ENCODE measurements around the gene CDH4. TPM values are rescaled to one million over a fixed set of nuclear protein-coding genes. Genes with fewer than 3 reads are reported as not detected.
"Not testable (repeated sequence)": the region's sequence is repeated elsewhere in the genome, so short reads cannot be mapped to it uniquely, and the experiment has no call there.

The CDH4 gene
- polyA plus RNA-seq, 2 donors, result 0.02 to 0.05 TPM

DNA sequence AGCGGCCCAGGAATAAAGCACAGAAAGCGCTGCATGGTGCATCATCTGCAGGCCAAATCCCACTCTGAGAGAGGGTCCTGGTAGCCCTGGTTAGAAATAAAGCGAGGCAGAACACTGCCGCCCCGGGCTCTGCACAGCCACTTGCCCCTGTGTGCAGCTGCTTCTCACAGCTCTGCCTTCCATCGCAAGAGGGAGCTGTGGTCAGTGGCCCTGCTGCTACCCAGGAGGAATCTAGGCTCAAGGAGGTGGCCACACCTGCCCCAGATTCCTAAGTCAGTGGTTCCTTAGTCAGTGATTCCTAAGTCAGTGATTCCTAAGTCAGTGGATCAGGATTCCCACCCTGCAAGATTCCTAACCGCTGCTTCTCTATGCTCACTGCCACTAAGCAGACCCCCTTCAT, 8.8 kb downstream of the CDH4 start:
- Histone ChIP-seq H3K27me3 (ENCODE audit: control insufficient read depth in 1 of 2, insufficient read depth in 2 of 2, low read length in 2 of 2) (no peaks in the 10 kb centered on the region), H3K9me3 (ENCODE audit: control insufficient read depth in 2 of 2, insufficient read depth in 1 of 2, low read depth in 1 of 2, low read length in 1 of 2) (peaks cover 0 to 2% of the 10 kb centered on the region in 2 donors)
- WGBS, 2 donors, result 76% methylated on average over 7 of the region's 7 CpGs

DNA sequence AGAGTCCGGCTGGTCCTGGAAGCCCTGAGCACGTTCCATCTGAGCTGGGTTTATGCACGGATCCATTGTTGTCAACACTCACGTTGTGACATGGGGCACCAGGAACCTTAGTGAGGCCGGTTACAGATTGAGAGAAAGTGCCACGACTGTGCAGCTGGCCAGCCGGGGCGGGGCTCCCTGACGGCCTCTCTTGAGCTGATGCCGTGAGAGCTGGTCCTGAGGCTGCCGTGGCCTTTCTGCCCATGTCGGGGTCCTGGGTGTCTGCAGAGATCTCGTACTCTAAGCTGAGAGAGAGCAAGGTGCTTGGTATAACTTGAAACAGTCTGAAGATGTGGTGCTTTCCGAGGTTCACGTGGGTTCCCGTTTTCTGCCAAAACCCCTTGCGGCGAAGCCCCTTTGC, 10.0 kb downstream of the CDH4 start:
- H3K36me3 ChIP-seq (ENCODE audit: control insufficient read depth in 2 of 2, insufficient read depth in 2 of 2, low read length in 1 of 2), result no peaks in the 10 kb centered on the region
- H3K27me3 ChIP-seq (ENCODE audit: control insufficient read depth in 1 of 2, insufficient read depth in 2 of 2, low read length in 2 of 2), result peaks cover 0 to 3% of the 10 kb centered on the region in 2 donors
- no peak overlapping the region for H3K4me3 ChIP-seq (ENCODE audit: low read depth in 1 of 2, low read length in 2 of 2)

More for the DNA sequence above, 8.8 kb downstream of the CDH4 start:
- H3K27ac ChIP-seq (ENCODE audit: low read depth in 2 of 2, low read length in 1 of 2), result no peak overlapping the region
- no peaks in the 10 kb centered on the region for H3K36me3 ChIP-seq (ENCODE audit: control insufficient read depth in 2 of 2, insufficient read depth in 2 of 2, low read length in 1 of 2)
- no peak overlapping the region for H3K4me3 ChIP-seq (ENCODE audit: low read depth in 1 of 2, low read length in 2 of 2)
- no peaks in the 10 kb centered on the region for H3K4me1 ChIP-seq (ENCODE audit: control insufficient read depth in 2 of 2, insufficient read depth in 2 of 2, low read length in 1 of 2)

DNA sequence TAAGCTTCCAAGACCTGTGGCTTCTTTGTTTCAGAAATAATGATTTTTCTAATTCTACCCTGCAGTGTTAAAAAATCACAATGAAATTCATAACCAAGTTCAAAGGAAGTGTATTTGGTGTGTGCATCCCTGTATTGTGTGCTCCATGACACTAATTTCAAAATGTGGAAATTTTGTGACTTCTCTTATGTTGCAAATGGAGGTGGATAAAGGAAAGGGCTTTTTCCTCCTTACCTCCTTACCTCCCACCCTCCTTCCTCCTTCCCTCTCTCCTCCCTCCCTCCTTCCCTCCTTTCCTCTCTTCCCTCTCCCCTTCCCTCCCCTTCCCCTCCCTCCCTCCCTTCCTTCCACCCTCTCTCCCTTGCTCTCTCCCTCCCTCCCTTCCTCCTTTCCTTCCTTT, 10.5 kb downstream of the CDH4 start:
- Histone ChIP-seq H3K27ac (ENCODE audit: low read depth in 2 of 2, low read length in 1 of 2) (no peak overlapping the region), H3K4me3 (ENCODE audit: low read depth in 1 of 2, low read length in 2 of 2) (no peak overlapping the region), H3K4me1 (ENCODE audit: control insufficient read depth in 2 of 2, insufficient read depth in 2 of 2, low read length in 1 of 2) (no peaks in the 10 kb centered on the region), H3K36me3 (ENCODE audit: control insufficient read depth in 2 of 2, insufficient read depth in 2 of 2, low read length in 1 of 2) (no peaks in the 10 kb centered on the region), H3K9me3 (ENCODE audit: control insufficient read depth in 2 of 2, insufficient read depth in 1 of 2, low read depth in 1 of 2, low read length in 1 of 2) (peaks cover 0 to 2% of the 10 kb centered on the region in 2 donors), H3K27me3 (ENCODE audit: control insufficient read depth in 1 of 2, insufficient read depth in 2 of 2, low read length in 2 of 2) (peaks cover 0 to 3% of the 10 kb centered on the region in 2 donors)

More for the DNA sequence above, 10.0 kb downstream of the CDH4 start:
- Histone ChIP-seq H3K27ac (ENCODE audit: low read depth in 2 of 2, low read length in 1 of 2) (no peak overlapping the region), H3K4me1 (ENCODE audit: control insufficient read depth in 2 of 2, insufficient read depth in 2 of 2, low read length in 1 of 2) (no peaks in the 10 kb centered on the region), H3K9me3 (ENCODE audit: control insufficient read depth in 2 of 2, insufficient read depth in 1 of 2, low read depth in 1 of 2, low read length in 1 of 2) (peaks cover 0 to 2% of the 10 kb centered on the region in 2 donors)
- 83 to 87% methylated on average over 18 of the region's 18 CpGs for WGBS, 2 donors

DNA sequence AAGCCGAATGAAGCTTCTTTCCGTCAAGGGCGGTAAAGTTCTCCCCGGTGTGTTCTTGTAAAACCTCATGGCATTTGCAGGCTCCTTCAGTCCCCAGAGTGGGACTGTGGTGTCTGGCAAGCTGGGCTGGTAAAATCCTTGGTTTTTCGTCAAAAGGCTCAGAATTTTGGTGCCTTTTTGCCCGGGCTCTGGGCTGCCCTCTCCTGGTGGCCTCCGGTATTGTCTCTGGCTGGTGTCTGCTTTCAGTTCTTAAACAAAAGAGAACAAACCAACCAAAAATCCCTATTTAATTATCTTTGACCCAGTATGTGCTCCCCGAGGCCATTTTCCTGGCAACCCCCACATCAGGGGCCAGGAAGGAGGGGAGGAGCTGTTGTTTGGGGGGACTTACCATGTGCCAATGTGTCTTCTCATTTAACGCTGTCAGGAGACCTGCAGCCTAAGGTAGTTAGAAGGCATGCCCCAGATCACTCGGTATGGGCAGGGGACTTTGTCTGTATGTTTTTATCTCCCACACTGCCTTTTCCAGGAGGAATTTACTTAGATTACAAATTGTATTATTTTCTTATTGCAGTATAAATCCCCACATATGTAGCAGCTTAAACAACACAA, 11.1 kb downstream of the CDH4 start:
- no peaks in the 10 kb centered on the region for H3K36me3 ChIP-seq (ENCODE audit: control insufficient read depth in 2 of 2, insufficient read depth in 2 of 2, low read length in 1 of 2)
- no peak overlapping the region for H3K27ac ChIP-seq (ENCODE audit: low read depth in 2 of 2, low read length in 1 of 2)
- no peak overlapping the region for H3K4me3 ChIP-seq (ENCODE audit: low read depth in 1 of 2, low read length in 2 of 2)
- H3K9me3 ChIP-seq (ENCODE audit: control insufficient read depth in 2 of 2, insufficient read depth in 1 of 2, low read depth in 1 of 2, low read length in 1 of 2), result peaks cover 0 to 2% of the 10 kb centered on the region in 2 donors
- WGBS, 2 donors, result 37 to 43% methylated on average over 10 of the region's 10 CpGs
- peaks cover 0 to 3% of the 10 kb centered on the region in 2 donors for H3K27me3 ChIP-seq (ENCODE audit: control insufficient read depth in 1 of 2, insufficient read depth in 2 of 2, low read length in 2 of 2)
- H3K4me1 ChIP-seq (ENCODE audit: control insufficient read depth in 2 of 2, insufficient read depth in 2 of 2, low read length in 1 of 2), result no peaks in the 10 kb centered on the region

DNA sequence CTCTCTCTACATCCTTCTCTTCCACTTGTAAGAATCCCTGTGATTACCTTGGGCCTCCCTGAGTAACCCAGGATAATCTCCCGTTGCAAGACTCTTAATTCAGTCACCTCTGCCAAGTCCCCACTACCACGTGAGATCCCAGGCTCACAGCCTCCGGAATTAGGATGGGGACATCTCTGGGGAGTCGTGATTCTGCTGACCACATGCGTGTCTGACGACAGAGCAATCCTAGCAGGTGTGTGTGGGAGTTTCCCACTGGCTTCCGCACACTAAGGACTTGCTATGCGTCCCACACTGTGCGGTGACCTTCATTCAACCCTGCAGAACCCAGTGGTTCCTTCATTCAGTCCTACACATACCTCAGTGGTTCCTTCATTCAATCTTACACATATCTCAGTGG, 11.9 kb downstream of the CDH4 start:
- peaks cover 0 to 3% of the 10 kb centered on the region in 2 donors for H3K27me3 ChIP-seq (ENCODE audit: control insufficient read depth in 1 of 2, insufficient read depth in 2 of 2, low read length in 2 of 2)
- WGBS, 2 donors, result 86% methylated on average over 9 of the region's 9 CpGs
- no peaks in the 10 kb centered on the region for H3K36me3 ChIP-seq (ENCODE audit: control insufficient read depth in 2 of 2, insufficient read depth in 2 of 2, low read length in 1 of 2)
- H3K9me3 ChIP-seq (ENCODE audit: control insufficient read depth in 2 of 2, insufficient read depth in 1 of 2, low read depth in 1 of 2, low read length in 1 of 2), result peaks cover 2 to 3% of the 10 kb centered on the region in 2 donors
- no peak overlapping the region for H3K27ac ChIP-seq (ENCODE audit: low read depth in 2 of 2, low read length in 1 of 2)
- no peak overlapping the region for H3K4me3 ChIP-seq (ENCODE audit: low read depth in 1 of 2, low read length in 2 of 2)
- H3K4me1 ChIP-seq (ENCODE audit: control insufficient read depth in 2 of 2, insufficient read depth in 2 of 2, low read length in 1 of 2), result no peaks in the 10 kb centered on the region

DNA sequence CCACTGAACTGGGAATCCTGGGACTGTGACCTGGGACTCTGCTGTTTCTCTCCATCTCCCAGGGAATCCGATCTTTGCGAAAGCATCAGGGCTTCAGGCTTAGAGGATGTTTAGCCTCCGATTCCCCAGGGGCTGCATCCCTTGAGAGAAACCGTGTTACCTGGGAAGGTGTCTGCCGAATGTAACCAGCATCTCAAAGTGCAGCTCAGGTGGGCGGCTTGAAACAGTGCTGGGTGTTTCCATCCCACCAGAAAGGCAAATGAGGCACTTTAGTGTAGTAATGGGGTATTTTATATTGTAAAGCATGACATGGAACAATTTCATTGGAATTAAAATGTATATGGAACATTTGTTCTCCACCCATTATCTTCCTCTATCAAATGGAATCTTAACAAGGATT, 15.2 kb downstream of the CDH4 start:
- Histone ChIP-seq H3K4me1 (ENCODE audit: control insufficient read depth in 2 of 2, insufficient read depth in 2 of 2, low read length in 1 of 2) (no peaks in the 10 kb centered on the region), H3K27ac (ENCODE audit: low read depth in 2 of 2, low read length in 1 of 2) (no peak overlapping the region), H3K9me3 (ENCODE audit: control insufficient read depth in 2 of 2, insufficient read depth in 1 of 2, low read depth in 1 of 2, low read length in 1 of 2) (peaks cover 2 to 4% of the 10 kb centered on the region in 2 donors), H3K36me3 (ENCODE audit: control insufficient read depth in 2 of 2, insufficient read depth in 2 of 2, low read length in 1 of 2) (no peaks in the 10 kb centered on the region), H3K27me3 (ENCODE audit: control insufficient read depth in 1 of 2, insufficient read depth in 2 of 2, low read length in 2 of 2) (peaks cover 0 to 3% of the 10 kb centered on the region in 2 donors), H3K4me3 (ENCODE audit: low read depth in 1 of 2, low read length in 2 of 2) (no peak overlapping the region)
- 84 to 88% methylated on average over 6 of the region's 6 CpGs for WGBS, 2 donors

DNA sequence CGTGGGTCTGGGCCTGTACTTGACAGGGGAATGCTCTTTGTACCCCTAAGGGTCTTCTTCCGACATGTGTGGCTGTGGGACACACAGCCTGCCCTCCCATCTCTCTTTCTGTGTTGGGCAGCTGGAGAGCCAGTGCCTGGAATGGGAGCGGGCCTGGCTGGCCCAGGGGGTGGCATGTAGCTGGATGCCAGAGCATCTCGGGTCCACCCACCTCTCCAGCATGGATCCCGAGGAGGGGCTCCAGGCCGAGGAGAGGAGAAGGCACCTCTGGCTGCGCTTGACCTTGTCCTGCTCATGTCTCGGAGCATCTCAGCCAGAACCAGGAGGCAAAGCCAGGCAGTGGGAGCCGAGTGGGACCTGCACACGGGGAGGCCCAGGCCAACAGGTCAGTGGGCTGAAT, 16.0 kb downstream of the CDH4 start:
- Histone ChIP-seq H3K27ac (ENCODE audit: low read depth in 2 of 2, low read length in 1 of 2) (no peak overlapping the region), H3K9me3 (ENCODE audit: control insufficient read depth in 2 of 2, insufficient read depth in 1 of 2, low read depth in 1 of 2, low read length in 1 of 2) (peaks cover 2 to 4% of the 10 kb centered on the region in 2 donors), H3K27me3 (ENCODE audit: control insufficient read depth in 1 of 2, insufficient read depth in 2 of 2, low read length in 2 of 2) (peaks cover 0 to 3% of the 10 kb centered on the region in 2 donors), H3K36me3 (ENCODE audit: control insufficient read depth in 2 of 2, insufficient read depth in 2 of 2, low read length in 1 of 2) (no peaks in the 10 kb centered on the region), H3K4me1 (ENCODE audit: control insufficient read depth in 2 of 2, insufficient read depth in 2 of 2, low read length in 1 of 2) (no peaks in the 10 kb centered on the region), H3K4me3 (ENCODE audit: low read depth in 1 of 2, low read length in 2 of 2) (no peak overlapping the region)
- 81 to 86% methylated on average over 10 of the region's 10 CpGs for WGBS, 2 donors

DNA sequence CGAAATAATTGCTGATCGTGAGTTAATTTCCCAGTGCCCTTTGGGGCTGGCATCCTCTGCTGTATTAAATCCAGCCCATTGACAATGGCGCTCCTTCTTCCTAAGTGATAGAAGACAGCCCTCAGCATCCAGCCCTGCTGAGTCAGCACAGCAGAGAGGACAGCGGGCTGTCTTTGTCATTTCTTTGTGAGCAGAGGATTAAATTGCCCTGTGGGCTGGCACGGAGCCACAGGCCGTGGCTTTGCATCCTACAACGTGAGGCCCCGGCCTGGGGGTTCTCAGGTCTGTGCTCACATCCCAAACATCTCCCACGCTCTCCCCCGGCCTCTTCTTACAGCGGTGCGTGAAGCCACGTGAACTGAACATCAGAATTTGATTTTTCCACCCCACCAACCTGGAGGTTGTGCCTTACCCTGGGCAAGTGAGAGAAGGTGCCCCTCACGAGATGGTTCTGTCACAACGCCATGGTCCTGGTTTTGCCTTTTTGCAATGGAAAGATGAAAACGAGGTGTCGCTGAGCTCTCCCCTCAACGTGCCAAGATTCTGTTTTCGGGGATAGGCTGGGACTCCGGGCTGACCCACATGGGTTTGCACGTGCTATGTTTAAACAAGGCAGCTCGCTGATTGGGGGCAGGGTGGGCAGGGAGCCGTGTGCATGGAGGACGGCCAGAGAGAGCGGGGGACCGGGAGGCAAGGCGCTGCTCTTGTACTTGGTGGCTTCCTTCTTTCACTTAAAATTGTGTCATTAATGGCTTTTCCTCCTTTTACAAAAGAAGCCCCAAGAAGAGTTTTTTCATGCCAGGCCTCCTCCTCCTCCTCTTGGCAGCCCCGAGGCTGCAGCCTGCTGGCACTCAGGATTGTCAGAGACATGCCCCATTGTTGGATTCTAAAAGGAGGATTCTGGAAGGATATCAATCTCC, 19.5 kb downstream of the CDH4 start:
- 33 to 38% methylated on average over 28 of the region's 28 CpGs for whole genome bisulfite sequencing, 2 donors
- no peak overlapping the region for H3K4me3 ChIP-seq (ENCODE audit: low read depth in 1 of 2, low read length in 2 of 2)
- H3K27me3 ChIP-seq (ENCODE audit: control insufficient read depth in 1 of 2, insufficient read depth in 2 of 2, low read length in 2 of 2), result peaks cover 0 to under 1% of the 10 kb centered on the region in 2 donors
- no peaks in the 10 kb centered on the region for H3K4me1 ChIP-seq (ENCODE audit: control insufficient read depth in 2 of 2, insufficient read depth in 2 of 2, low read length in 1 of 2)
- H3K36me3 ChIP-seq (ENCODE audit: control insufficient read depth in 2 of 2, insufficient read depth in 2 of 2, low read length in 1 of 2), result no peaks in the 10 kb centered on the region
- H3K9me3 ChIP-seq (ENCODE audit: control insufficient read depth in 2 of 2, insufficient read depth in 1 of 2, low read depth in 1 of 2, low read length in 1 of 2), result peaks cover 4 to 11% of the 10 kb centered on the region in 2 donors
- H3K27ac ChIP-seq (ENCODE audit: low read depth in 2 of 2, low read length in 1 of 2), result no peak overlapping the region

DNA sequence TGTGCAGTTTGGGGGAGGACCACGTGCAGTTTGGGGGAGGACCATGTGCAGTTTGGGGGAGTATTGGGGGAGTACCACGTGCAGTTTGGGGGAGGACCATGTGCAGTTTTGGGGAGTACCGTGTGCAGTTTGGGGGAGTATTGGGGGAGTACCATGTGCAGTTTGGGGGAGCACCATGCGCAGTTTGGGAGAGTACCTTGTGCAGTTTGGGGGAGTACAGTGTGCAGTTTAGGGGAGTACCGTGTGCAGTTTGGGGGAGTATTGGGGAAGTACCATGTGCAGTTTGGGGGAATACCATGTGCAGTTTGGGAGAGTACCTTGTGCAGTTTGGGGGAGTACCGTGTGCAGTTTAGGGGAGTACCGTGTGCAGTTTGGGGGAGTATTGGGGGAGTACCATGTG, 21.0 kb downstream of the CDH4 start:
- not testable (repeated sequence) for H3K4me3 ChIP-seq (ENCODE audit: low read depth in 1 of 2, low read length in 2 of 2); H3K27ac ChIP-seq (ENCODE audit: low read depth in 2 of 2, low read length in 1 of 2); H3K36me3 ChIP-seq (ENCODE audit: control insufficient read depth in 2 of 2, insufficient read depth in 2 of 2, low read length in 1 of 2); H3K27me3 ChIP-seq (ENCODE audit: control insufficient read depth in 1 of 2, insufficient read depth in 2 of 2, low read length in 2 of 2); H3K4me1 ChIP-seq (ENCODE audit: control insufficient read depth in 2 of 2, insufficient read depth in 2 of 2, low read length in 1 of 2)
- H3K9me3 ChIP-seq (ENCODE audit: control insufficient read depth in 2 of 2, insufficient read depth in 1 of 2, low read depth in 1 of 2, low read length in 1 of 2), result peaks cover 4 to 11% of the 10 kb centered on the region in 2 donors
- 84 to 87% methylated on average over 7 of the region's 7 CpGs for WGBS, 2 donors
